Kidney epithelial cell (primary cell): ENCODE data around the gene BICRA. TPM values are rescaled to one million over a fixed set of nuclear protein-coding genes. Genes with fewer than 3 reads are reported as not detected.
"Not testable (repeated sequence)": the region's sequence is repeated elsewhere in the genome, so short reads cannot be mapped to it uniquely, and the experiment has no call there.

Source experiments
- DNase-seq: peaks from one replicate; pipeline ENCODE4 v3.0.0-alpha.2; 2010; ENCODE audit warnings: low read depth
- H3K27me3 ChIP-seq: 2 replicates; pipeline ENCODE4 v1.6.0; 2011; ENCODE audit warnings: low read length; ENCODE audit not compliant: control insufficient read depth, insufficient read depth
- H3K36me3 ChIP-seq: 2 replicates; pipeline ENCODE4 v1.5.1; 2011; ENCODE audit warnings: low read length; ENCODE audit not compliant: control insufficient read depth, insufficient read depth
- H3K4me3 ChIP-seq: 2 replicates; pipeline ENCODE4 v1.5.1; 2011; ENCODE audit warnings: low read depth, mild to moderate bottlenecking, control low read depth, low read length
- total RNA-seq: library from RNA; depleted of rRNA; stranded (reverse); fragments of >200 nt; gene quantifications from 2 replicates; pipeline ENCODE4 v1.2.3, GENCODE V29; 2015
- TF ChIP-seq, protein P1 (sequence below): IDR thresholded peaks from 2 replicates; pipeline ENCODE4 v1.5.1; 2011; ENCODE audit warnings: mild to moderate bottlenecking, moderate library complexity, low read length, control low read depth, inconsistent platforms; ENCODE audit not compliant: insufficient read depth, poor library complexity, severe bottlenecking

BICRA gene
- total RNA-seq, 1 donor from 2014 or later = 11.2 TPM

DNA sequence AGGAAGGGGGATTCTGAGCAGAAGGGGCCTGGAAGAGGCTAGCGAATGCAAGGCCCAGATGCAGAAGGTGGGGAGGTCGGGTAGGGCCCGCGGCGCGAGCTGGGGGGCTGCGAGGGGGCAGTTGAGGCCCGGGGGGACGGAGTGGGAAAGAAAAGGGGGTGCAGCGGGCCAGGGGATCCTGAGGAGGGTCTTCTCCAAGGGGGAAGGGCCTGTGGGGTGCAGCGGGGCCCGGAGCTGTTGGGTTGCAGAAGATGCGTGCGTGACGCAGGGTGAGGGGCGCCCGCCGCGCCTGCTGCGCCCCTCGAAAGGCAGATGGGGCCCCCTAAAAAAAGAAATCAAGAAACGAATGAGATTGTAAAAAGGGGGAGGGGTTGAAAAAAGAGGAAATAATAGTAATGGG is 36.3 kb upstream of the BICRA start:
- Histone ChIP-seq H3K36me3 (no peaks in the 10 kb centered on the region), H3K4me3 (no peak overlapping the region), H3K27me3 (peaks cover 2% of the 10 kb centered on the region)
- TF ChIP-seq, protein P1, sequence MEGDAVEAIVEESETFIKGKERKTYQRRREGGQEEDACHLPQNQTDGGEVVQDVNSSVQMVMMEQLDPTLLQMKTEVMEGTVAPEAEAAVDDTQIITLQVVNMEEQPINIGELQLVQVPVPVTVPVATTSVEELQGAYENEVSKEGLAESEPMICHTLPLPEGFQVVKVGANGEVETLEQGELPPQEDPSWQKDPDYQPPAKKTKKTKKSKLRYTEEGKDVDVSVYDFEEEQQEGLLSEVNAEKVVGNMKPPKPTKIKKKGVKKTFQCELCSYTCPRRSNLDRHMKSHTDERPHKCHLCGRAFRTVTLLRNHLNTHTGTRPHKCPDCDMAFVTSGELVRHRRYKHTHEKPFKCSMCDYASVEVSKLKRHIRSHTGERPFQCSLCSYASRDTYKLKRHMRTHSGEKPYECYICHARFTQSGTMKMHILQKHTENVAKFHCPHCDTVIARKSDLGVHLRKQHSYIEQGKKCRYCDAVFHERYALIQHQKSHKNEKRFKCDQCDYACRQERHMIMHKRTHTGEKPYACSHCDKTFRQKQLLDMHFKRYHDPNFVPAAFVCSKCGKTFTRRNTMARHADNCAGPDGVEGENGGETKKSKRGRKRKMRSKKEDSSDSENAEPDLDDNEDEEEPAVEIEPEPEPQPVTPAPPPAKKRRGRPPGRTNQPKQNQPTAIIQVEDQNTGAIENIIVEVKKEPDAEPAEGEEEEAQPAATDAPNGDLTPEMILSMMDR = no peak
- no peak for DNase-seq

DNA sequence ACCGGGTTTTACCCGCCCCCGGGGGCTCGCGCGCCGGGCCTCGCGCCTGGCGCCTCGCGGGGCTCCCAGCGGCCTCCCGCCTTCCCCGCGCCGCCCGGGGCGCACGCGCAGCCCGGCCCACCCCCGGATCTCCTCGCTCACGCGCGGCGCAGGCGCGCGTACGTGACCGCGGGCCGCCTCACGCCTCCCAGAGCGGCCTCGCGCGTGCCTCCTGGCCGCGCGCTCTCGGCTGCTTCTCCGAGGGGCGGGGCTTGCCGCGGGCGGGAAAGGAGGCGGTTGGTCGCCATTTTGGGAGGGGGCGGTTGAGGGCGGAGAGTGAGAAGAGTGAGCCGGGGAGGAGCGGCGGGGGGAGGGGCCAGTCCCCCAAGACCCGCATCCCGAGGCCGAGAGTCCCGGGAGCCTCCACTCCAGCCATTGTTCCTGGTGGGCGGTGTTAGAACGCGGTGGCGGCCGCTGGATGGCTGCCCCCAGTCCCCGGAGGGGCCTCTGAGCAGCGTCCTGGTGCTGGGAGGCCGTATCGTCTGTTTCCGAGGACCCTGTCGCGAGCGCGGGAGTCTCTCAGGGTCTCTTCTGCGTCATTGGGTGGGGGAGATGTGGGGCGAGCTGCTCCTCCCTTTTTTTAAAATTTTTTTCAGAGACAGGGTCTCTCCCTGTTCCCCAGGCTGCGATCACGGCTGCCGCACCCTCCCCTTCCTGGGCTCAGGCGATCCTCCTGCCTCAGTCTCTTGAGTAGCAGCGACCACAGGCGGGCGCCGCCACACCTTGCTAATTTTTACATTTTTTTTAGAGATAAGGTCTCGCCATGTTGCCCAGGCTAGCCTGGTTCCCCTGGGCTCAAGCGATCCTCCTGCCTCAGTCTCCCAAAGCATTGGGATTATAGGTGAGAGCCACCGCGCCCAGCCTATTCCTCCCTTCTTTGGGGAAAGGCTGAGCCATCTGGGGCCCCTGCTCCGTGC is 35.6 kb upstream of the BICRA start, which contains the start of gene ZNF541:
Gene ZNF541 (minus strand): TSS at position 78 of the 956 bp plus-strand sequence. CDS start 17,292 bp downstream, outside the sequence.
- TF ChIP-seq, protein P1 = no peak
- H3K27me3 ChIP-seq = peaks cover 2% of the 10 kb centered on the region
- DNase-seq = no peak
- no peaks in the 10 kb centered on the region for H3K36me3 ChIP-seq
- peak within 1 kb of the TSS; percentile 26 for H3K4me3 ChIP-seq

DNA sequence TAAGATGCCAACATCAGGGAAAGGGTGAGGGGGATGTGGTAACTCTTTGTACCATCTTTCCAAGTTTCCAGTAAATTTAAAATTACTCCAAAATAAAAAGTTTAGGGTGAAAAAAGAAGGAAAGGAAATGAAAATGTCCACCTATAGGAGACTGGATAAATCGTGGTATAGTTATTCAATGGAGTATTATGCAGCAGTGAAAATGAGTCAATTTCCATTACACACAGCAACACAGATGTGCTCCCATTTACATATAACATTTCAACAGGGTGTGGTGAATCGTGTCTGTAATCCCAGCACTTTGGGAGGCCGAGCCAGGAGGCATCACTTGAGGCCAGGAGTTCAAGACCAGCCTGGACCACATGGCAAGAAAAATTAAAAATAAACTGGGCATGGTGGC is 28.5 kb upstream of the BICRA start:
- H3K36me3 ChIP-seq = no peaks in the 10 kb centered on the region
- TF ChIP-seq, protein P1 = no peak
- no peak for DNase-seq
- H3K27me3 ChIP-seq = peaks cover 2% of the 10 kb centered on the region
- no peak overlapping the region for H3K4me3 ChIP-seq

DNA sequence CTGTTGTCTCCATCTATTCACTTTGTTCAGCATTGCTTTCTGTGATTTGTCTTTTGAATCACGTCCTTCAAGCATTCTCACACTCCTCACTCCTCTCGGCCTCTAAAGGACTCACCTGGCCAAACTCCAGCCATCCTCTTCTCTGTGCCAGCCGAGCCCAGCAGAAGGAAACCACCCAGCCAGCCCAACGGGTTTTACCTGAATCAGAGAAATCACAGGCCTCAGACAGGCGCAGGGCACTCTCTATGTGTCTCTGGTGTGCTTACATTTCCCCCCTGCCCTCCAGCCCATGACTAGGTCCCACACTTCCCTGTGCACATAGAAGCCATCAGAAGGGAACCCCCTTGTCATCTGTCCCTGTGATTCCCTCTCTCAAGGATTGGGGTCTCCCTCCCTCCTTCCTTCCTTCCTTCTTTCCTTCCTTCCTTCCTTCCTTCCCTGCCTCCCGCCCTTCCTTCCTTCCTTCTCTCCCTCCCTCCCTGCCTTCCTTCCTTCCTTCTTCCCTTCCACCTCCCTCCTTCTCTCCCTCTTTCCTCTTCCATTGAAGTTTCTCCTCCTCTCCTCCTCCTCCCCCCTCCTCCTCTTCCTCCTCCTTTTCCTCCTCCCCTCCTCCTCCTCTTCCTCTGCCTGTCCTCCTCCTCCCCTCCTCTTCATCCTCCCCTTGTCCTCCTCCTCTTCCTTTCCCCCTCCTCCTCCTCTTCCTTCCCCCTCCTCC is 27.2 kb upstream of the BICRA start:
- Histone ChIP-seq H3K36me3 (no peaks in the 10 kb centered on the region), H3K27me3 (peaks cover 2% of the 10 kb centered on the region), H3K4me3 (no peak overlapping the region)
- no peak for DNase-seq
- TF ChIP-seq, protein P1 = no peak

DNA sequence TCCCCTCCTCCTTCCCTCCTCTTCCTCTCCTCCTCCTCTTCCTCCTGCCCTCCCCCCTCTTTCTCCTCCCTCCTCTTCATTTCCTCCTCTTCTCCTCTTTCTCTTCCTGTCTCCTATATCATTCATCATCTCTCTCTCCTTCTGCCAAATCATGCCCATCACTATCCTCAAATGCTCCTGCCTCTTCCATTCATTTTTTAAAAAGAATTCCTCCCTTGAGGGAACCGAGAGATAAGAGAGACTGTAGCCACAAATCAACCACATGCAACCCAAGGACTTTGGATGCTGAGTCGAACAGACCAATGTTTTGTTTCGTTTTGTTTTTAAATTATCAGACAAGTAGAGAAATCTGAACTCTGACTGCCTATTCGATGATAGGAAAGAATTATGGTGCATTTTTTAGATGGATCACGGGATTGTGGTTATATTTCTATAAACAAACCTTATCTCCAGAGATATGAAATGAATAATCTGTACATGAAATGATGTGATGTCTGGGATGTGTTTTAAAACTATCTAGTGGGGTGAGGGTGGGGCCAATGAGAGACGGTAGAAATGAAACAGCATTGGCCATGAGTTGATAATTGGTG is 26.5 kb upstream of the BICRA start:
- Histone ChIP-seq H3K36me3 (no peaks in the 10 kb centered on the region), H3K27me3 (peaks cover 2% of the 10 kb centered on the region), H3K4me3 (no peak overlapping the region)
- TF ChIP-seq, protein P1 = no peak
- DNase-seq = no peak

DNA sequence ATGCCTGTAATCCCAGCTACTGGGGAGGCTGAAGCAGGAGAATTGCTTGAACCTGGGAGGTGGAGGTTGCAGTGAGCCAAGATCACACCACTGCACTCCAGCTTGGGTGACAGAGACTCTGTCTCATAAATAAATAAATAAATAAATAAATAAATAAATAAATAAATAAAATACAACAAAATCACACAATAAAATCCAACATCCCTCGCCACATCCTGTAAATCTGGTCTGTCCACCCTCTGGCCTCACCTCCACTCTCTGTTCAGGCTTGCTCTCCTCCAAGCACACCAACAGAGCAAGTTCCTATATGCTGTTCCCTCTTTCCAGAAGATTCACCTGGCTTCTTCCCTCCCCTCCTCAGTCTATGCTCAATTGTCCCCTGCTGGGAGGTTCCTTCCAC is 25.8 kb upstream of the BICRA start:
- H3K4me3 ChIP-seq, DNase-seq, H3K36me3 ChIP-seq, H3K27me3 ChIP-seq: not testable (repeated sequence)
